Ovary (tissue), 9 donors: ENCODE results near the gene XPA. TPM values are rescaled to one million over a fixed set of nuclear protein-coding genes. Genes with fewer than 3 reads are reported as not detected.

Source experiments
- DNase-seq, 5 donors: peaks; one replicate each; pipeline ENCODE4 v3.0.0-alpha.2; 2019 to 2020
- H3K27ac ChIP-seq, 2 donors: fragments of 200-600 bp; one replicate each; pipeline versions ENCODE4 v1.5.1 to v1.8.0; 2019 to 2022
- H3K27me3 ChIP-seq: fragments of 200-600 bp; one replicate; pipeline ENCODE4 v1.8.0; 2022
- H3K36me3 ChIP-seq: fragments of 200-600 bp; sonication (generic); one replicate; pipeline ENCODE4 v1.5.1; 2019
- H3K4me1 ChIP-seq: one replicate; pipeline ENCODE4 v1.8.1; 2013; ENCODE audit warnings: mild to moderate bottlenecking, moderate library complexity; ENCODE audit not compliant: insufficient read depth
- H3K4me3 ChIP-seq: fragments of 200-600 bp; sonication (generic); one replicate; pipeline ENCODE4 v1.5.1; 2017
- H3K9me3 ChIP-seq, 2 donors: fragments of 200-600 bp in 1 of 2; sonication (generic) in 1 of 2; one replicate each; pipeline versions ENCODE4 v1.5.1 to v1.8.1; 2013 to 2019; ENCODE audit warnings: mild to moderate bottlenecking in 1 of 2, moderate library complexity in 1 of 2
- EP300 ChIP-seq: sonication (generic); formaldehyde crosslinking; IDR thresholded peaks from one replicate; pipeline ENCODE4 v1.6.1; 2017; ENCODE audit warnings: antibody characterized with exemption
- POLR2A ChIP-seq: fragments of 450-650 bp; IDR thresholded peaks from one replicate; pipeline ENCODE4 v1.6.1; 2017; ENCODE audit warnings: antibody characterized with exemption, mild to moderate bottlenecking, moderate library complexity
- whole genome bisulfite sequencing, 3 donors: extraction: QIAGEN DNeasy Blood & Tissue Kit in 1 of 3; methylation state at CpG; one replicate each; pipeline versions ENCODE4 v1.1.5 to v1.1.7; 2013 to 2017; 5-methylcytosine and 5-hydroxymethylcytosine counted together
- intact Hi-C, 4 donors: fragments of 100-400 bp; cut with DNase I; formaldehyde crosslinking; loops; one replicate each; pipeline versions ENCODE4 v1.11.0 to v1.15.1; 2022 to 2023
- polyA plus RNA-seq, 2 donors: library from polyadenylated mRNA; stranded (reverse); fragments of 200-250 nt in 1 of 2; fragments of 350-450 nt in 1 of 2; fragmentation: Illumina TruSeq in 1 of 2; extraction: RNeasy Lipid Tissue Mini Kit (QIAGEN cat#74804) in 1 of 2; gene quantifications; one replicate each; pipeline ENCODE4 v1.2.3, GENCODE V29; 2013 to 2014
- total RNA-seq, 7 donors: library from RNA; depleted of rRNA in 2 of 7; stranded (reverse); fragments of >200 nt in 2 of 7; fragmentation: NEBNext Ultra II Directional in 3 of 7; extraction: Animal tissue kit (Norgen Biotek cat#: 25700) in 3 of 7; gene quantifications; one replicate each; pipeline versions ENCODE4 v1.1.0 to v1.2.4, GENCODE V29; 2016 to 2023
- TF ChIP-seq, protein P1 (sequence below), 3 donors: fragments of 450-650 bp in 2 of 3; fragments of 200-600 bp in 1 of 3; IDR thresholded peaks; one replicate each; pipeline versions ENCODE4 v1.5.1 to v1.8.0; 2016 to 2022; ENCODE audit warnings: antibody characterized with exemption in 3 of 3, mild to moderate bottlenecking in 1 of 3
- donor health status: DM: no; HTN: no; CAD: no; lungs with moderate emphysema.
- donor health status: DM: no; HTN: no; CAD: no.
- donor health status: Bipolar disorder and iron deficiency.
- donor health status: DM: yes; HTN: yes; CAD: no.
- donor health status: DM: no; HTN: no; CAD: no.
- donor health status: DM: yes; HTN: yes; CAD: no.

The XPA gene
- total and polyA plus RNA-seq, 9 donors = 13.7 to 23.6 (median 16.7) TPM

DNA sequence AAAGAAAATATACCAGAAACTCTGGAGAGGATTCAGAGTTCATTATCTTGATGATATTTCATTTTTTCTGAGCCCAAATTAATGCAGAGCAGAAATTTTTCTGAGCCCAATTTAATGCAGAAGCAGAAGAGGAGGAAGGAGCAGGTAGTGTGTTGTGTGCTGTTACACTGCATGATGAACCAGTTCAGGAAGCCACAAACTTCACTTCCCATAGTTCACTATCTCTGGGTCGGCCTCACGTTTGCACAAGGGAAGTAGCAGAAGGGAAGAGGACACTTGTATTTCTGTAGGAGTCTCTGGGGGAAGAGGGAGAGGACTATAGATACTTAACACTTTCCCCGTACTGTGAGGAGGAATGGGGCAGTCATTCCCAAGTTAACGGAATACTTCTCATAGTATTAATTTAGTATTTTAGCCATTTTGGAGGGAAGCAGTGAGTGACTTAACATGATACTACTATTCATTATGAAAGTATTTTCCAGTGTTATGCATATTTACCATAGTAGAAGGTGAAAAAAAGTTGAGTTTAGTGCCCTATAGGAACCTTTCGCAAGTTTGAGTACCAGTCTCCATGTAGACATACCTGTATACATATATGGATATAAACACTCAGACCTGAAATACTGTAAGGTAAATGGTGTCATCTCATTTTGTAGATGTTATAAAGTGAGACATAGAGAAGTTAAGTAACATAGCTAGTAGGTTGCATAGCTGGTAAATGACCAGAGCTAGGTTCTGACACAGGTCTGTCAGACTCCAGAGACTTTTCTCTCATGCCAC, 30.0 kb downstream of the XPA start:
- H3K27ac ChIP-seq = no peak overlapping the region
- 79 to 86% (median 82%) methylated on average over 5 of the region's 5 CpGs for WGBS, 3 donors
- DNase-seq = no peak
- H3K27me3 ChIP-seq = no peaks in the 10 kb centered on the region
- no peaks in the 10 kb centered on the region for H3K4me1 ChIP-seq
- TF ChIP-seq, protein P1, sequence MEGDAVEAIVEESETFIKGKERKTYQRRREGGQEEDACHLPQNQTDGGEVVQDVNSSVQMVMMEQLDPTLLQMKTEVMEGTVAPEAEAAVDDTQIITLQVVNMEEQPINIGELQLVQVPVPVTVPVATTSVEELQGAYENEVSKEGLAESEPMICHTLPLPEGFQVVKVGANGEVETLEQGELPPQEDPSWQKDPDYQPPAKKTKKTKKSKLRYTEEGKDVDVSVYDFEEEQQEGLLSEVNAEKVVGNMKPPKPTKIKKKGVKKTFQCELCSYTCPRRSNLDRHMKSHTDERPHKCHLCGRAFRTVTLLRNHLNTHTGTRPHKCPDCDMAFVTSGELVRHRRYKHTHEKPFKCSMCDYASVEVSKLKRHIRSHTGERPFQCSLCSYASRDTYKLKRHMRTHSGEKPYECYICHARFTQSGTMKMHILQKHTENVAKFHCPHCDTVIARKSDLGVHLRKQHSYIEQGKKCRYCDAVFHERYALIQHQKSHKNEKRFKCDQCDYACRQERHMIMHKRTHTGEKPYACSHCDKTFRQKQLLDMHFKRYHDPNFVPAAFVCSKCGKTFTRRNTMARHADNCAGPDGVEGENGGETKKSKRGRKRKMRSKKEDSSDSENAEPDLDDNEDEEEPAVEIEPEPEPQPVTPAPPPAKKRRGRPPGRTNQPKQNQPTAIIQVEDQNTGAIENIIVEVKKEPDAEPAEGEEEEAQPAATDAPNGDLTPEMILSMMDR (IDR thresholded peaks at IDR 0.05) = no peak
- TF ChIP-seq POLR2A (no peak), EP300 (no peak)
- H3K4me3 ChIP-seq = no peak overlapping the region
- intact Hi-C loops = no loop called here
- no peaks in the 10 kb centered on the region for H3K9me3 ChIP-seq
- H3K36me3 ChIP-seq = no peaks in the 10 kb centered on the region

DNA sequence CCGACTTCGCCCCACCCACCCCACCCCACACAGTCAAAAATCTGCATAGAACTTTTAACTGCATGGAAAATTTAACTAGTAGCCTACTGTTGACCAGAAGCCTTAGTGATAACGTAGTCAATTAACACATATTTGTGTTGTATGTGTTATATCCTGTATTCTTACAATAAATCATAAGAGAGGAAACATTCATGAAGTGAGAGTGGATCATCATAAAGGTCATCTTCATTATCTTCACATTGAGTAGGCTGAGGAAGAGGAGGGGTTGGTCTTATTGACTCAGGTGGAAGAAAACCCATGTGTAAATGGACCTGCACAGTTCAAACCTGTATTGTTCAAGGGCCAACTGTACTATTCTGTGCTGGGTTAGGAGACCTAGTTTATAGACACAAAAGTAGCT, 31.4 kb downstream of the XPA start:
- intact Hi-C loops = no loop called here
- 91 to 93% (median 92%) methylated on average over 3 of the region's 3 CpGs for WGBS, 3 donors
- DNase-seq = no peak
- Histone ChIP-seq H3K4me1 (no peaks in the 10 kb centered on the region), H3K4me3 (no peak overlapping the region), H3K9me3 (no peaks in the 10 kb centered on the region), H3K27ac (no peak overlapping the region), H3K36me3 (no peaks in the 10 kb centered on the region), H3K27me3 (no peaks in the 10 kb centered on the region)
- TF ChIP-seq, protein P1 (IDR thresholded peaks at IDR 0.05) = no peak
- TF ChIP-seq POLR2A = no peak
- TF ChIP-seq EP300 = no peak

DNA sequence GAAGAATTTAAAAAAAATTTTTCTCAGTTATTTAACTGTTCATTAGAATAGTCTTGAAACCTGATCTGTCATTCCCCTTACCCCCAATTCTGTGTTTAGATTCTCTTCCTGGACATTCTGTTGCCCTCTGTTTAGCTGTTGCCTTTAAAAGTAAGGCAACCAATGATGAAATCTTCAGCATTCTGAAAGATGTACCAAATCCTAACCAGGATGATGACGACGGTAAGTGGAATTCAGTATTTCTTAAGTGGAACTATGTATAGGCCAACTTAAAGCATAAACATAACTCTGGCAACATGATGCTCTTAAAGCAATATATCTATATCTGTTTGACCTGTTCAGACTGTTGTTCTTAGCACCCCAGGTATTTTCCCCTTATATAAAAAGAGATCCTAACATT, 36.3 kb downstream of the XPA start:
- no peak for TF ChIP-seq EP300
- 86 to 99% (median 89%) methylated on average over 2 of the region's 2 CpGs for WGBS, 3 donors

DNA sequence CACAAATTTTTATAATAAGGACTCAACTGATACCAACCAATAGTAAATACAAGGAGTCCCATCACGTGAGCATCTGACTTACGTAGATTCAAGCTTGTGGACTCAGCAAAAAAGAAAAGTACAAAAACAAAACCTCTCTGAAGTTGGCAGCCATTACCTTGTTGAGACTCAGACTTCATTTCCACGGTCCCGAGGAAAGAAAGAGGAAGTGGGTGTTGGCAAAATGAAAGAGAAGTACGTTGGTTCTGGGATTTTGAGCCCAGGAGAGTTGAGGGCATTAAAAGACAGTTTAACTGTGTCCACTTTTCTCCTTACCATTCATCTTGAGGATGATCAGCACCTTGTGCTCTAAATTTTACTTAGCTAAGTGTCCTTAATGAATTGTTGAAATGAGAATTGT, 36.8 kb downstream of the XPA start:
- Histone ChIP-seq H3K27ac (no peak overlapping the region), H3K4me3 (no peak overlapping the region), H3K4me1 (no peaks in the 10 kb centered on the region), H3K9me3 (no peaks in the 10 kb centered on the region), H3K27me3 (no peaks in the 10 kb centered on the region), H3K36me3 (no peaks in the 10 kb centered on the region)
- WGBS, 3 donors = 57 to 73% (median 68%) methylated on average over 5 of the region's 5 CpGs
- no peak for DNase-seq
- TF ChIP-seq, protein P1 (IDR thresholded peaks at IDR 0.05) = no peak
- TF ChIP-seq POLR2A = no peak
- TF ChIP-seq EP300 = no peak
- intact Hi-C loops = no loop called here

More for the DNA sequence above, 36.3 kb downstream of the XPA start:
- no peaks in the 10 kb centered on the region for H3K36me3 ChIP-seq
- H3K9me3 ChIP-seq = no peaks in the 10 kb centered on the region
- H3K4me3 ChIP-seq = no peak overlapping the region
- intact Hi-C loops = no loop called here
- no peaks in the 10 kb centered on the region for H3K27me3 ChIP-seq
- H3K4me1 ChIP-seq = no peaks in the 10 kb centered on the region
- DNase-seq = no peak
- no peak overlapping the region for H3K27ac ChIP-seq

DNA sequence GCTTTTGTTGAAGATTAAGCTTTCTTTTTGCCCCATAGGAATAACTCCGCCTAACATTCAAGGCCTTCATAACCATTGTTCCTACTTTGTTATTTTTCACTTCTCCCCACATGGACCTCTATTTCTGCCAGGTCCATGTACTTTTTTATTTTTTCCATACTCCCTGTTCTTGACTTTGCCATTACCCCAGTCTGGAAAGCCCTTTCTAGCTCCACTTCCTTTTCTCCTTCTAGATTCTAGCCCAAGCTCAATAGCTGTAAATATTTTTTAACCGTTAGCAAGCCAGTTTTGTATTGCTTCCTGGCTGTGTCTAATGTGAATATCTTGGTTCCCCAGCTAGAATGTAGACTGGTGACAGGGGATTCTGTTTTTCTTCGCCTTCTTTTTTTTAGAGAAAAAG, 37.4 kb downstream of the XPA start:
- no peaks in the 10 kb centered on the region for H3K4me1 ChIP-seq
- 67 to 95% (median 91%) methylated on average over 3 of the region's 3 CpGs for WGBS, 3 donors

More for the DNA sequence above, 37.4 kb downstream of the XPA start:
- no peak for TF ChIP-seq EP300
- TF ChIP-seq, protein P1 (IDR thresholded peaks at IDR 0.05) = no peak
- Histone ChIP-seq H3K4me3 (no peak overlapping the region), H3K27ac (no peak overlapping the region), H3K9me3 (no peaks in the 10 kb centered on the region), H3K27me3 (no peaks in the 10 kb centered on the region), H3K36me3 (no peaks in the 10 kb centered on the region)
- intact Hi-C loops = no loop called here
- DNase-seq = no peak
